AG04450 (cell line): ENCODE results near the gene STK10. TPM values are rescaled to one million over a fixed set of nuclear protein-coding genes. Genes with fewer than 3 reads are reported as not detected.

Experiments
- CTCF ChIA-PET: fragments of 300-600, 350-600 bp; formaldehyde crosslinking; extraction: SDS; loops from one replicate; lab custom pipeline; 2022; ENCODE audit warnings: antibody characterized with exemption, inconsistent platforms; lab: Charles Lee
- POLR2A ChIA-PET: fragments of 350-600 bp; formaldehyde crosslinking; extraction: SDS; loops from one replicate; lab custom pipeline; 2021; ENCODE audit warnings: antibody characterized with exemption, inconsistent platforms; lab: Yijun Ruan, JAX
- DNase-seq: peaks from one replicate; pipeline ENCODE4 v3.0.0-alpha.2; 2011; ENCODE audit warnings: low read depth, low spot score
- H3K27ac ChIP-seq: one replicate; pipeline ENCODE4 v1.5.1; 2012; ENCODE audit warnings: low read depth, low read length, control low read depth
- H3K27me3 ChIP-seq: one replicate; pipeline ENCODE4 v1.6.0; 2012; ENCODE audit warnings: low read length; ENCODE audit not compliant: control insufficient read depth, insufficient read depth
- H3K4me3 ChIP-seq: 2 replicates; pipeline ENCODE4 v1.5.1; 2011; ENCODE audit warnings: mild to moderate bottlenecking, low read depth, low read length, control low read depth
- H3K9me3 ChIP-seq: 2 replicates; pipeline ENCODE4 v1.5.1; 2012; ENCODE audit warnings: low read length; ENCODE audit not compliant: control insufficient read depth, insufficient read depth
- CTCF ChIP-seq: IDR thresholded peaks from 2 replicates; pipeline ENCODE4 v1.5.1; 2011; ENCODE audit warnings: low read depth, low read length, control low read depth, inconsistent platforms
- polyA plus RNA-seq: library from polyadenylated mRNA; depleted of rRNA; stranded (reverse); fragments of >200 nt; gene quantifications from 2 replicates; pipeline ENCODE4 v1.2.3, GENCODE V29; 2011

The STK10 gene
- polyA plus RNA-seq, 1 experiment = 7.8 TPM

GRCh38 chr5:172077664-172078425, 110.2 kb downstream of the STK10 start:
- ChIA-PET POLR2A (no interaction called here), CTCF (interaction anchor here (2.5 kb wide), 1 partner anchor 18 kb away, joined by 9 read pairs; no protein-coding TSS in a partner anchor)
- Histone ChIP-seq H3K4me3 (no peak overlapping the region), H3K27ac (no peak overlapping the region), H3K27me3 (no peaks in the 10 kb centered on the region), H3K9me3 (no peaks in the 10 kb centered on the region)
- DNase-seq = no peak
- TF ChIP-seq CTCF = no peak

- POLR2A ChIA-PET = no interaction called here
- Histone ChIP-seq H3K4me3 (no peak overlapping the region), H3K27me3 (no peaks in the 10 kb centered on the region), H3K9me3 (no peaks in the 10 kb centered on the region), H3K27ac (no peak overlapping the region)
- CTCF ChIA-PET = no interaction called here
- DNase-seq = no peak
- TF ChIP-seq CTCF = no peak
These were observed 111.2 kb downstream of the STK10 start for GRCh38 chr5:172076761-172077244.

DNA sequence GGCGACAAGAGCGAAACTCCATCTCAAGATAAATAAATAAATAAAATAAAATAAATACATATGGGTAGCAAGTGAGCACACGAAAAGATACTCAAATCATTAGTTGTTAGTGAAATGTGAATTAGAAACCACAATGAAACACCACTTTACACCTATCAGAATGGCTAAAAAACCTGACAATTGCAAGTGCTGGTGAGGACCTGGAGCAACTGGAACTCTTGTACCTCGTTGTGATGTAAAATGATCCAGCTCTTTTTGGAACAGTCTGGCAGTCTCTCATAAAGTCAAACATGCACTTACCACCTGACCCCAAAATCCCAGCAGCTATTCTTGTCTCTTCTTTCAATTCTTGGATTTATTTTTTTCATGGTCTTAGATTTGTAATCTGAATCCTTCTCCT, 112.4 kb downstream of the STK10 start:
- no peak for TF ChIP-seq CTCF
- Histone ChIP-seq H3K27me3 (no peaks in the 10 kb centered on the region), H3K27ac (no peak overlapping the region), H3K4me3 (no peak overlapping the region), H3K9me3 (no peaks in the 10 kb centered on the region)
- POLR2A ChIA-PET = no interaction called here
- DNase-seq = no peak
- CTCF ChIA-PET = no interaction called here

GRCh38 chr5:172074896-172075295, 113.1 kb downstream of the STK10 start:
- ChIA-PET POLR2A (no interaction called here), CTCF (no interaction called here)
- no peak for DNase-seq
- H3K9me3 ChIP-seq = no peaks in the 10 kb centered on the region
- no peak overlapping the region for H3K27ac ChIP-seq
- no peak for TF ChIP-seq CTCF
- H3K4me3 ChIP-seq = no peak overlapping the region
- no peaks in the 10 kb centered on the region for H3K27me3 ChIP-seq

GRCh38 chr5:172071309-172071875, 116.6 kb downstream of the STK10 start:
- DNase-seq = no peak
- CTCF ChIA-PET = interaction anchor here (0.6 to 2.3 kb wide), 5 partner anchors 12 to 349 kb away, joined by 4 to 15 read pairs (median 8); partner anchors contain the start of gene STK10
- no peak overlapping the region for H3K4me3 ChIP-seq
- no peaks in the 10 kb centered on the region for H3K27me3 ChIP-seq
- H3K27ac ChIP-seq = no peak overlapping the region
- POLR2A ChIA-PET = no interaction called here
- no peak for TF ChIP-seq CTCF
- H3K9me3 ChIP-seq = no peaks in the 10 kb centered on the region
